Lower leg skin (tissue), 3 donors: ENCODE data around the gene GSG1L.

ENCODE experiments used
- POLR2A ChIP-seq, 2 donors: fragments of 450-650 bp; IDR thresholded peaks; one replicate each; pipeline ENCODE4 v1.6.1; 2016 to 2017; ENCODE audit warnings: antibody characterized with exemption in 2 of 2, mild to moderate bottlenecking in 1 of 2, moderate library complexity in 1 of 2
- TF ChIP-seq, protein P1 (sequence below), 3 donors: fragments of 450-650 bp; IDR thresholded peaks; one replicate each; pipeline ENCODE4 v1.5.1; 2016; ENCODE audit warnings: antibody characterized with exemption in 3 of 3, mild to moderate bottlenecking in 3 of 3, moderate library complexity in 2 of 3

DNA sequence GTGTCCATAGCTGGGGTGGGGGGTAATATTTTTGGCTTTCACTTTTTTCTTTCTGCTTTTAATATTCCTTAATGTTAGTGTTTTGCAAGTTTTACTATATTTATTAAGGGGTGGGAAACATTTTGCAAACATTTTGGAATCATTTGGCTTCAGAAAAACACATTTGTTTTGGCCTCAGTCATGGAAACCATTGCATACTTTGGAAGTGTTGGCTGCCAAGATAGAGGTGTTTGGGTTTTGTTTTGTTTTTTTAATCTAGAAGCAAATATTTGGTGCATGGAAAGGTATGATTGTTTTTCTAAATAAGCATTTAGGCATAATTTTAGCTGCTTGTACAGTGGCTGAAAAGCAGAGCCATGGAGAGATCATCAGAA lies 270.3 kb downstream of the GSG1L start:
- no peak for TF ChIP-seq POLR2A (IDR thresholded peaks at IDR 0.05)
- TF ChIP-seq, protein P1, sequence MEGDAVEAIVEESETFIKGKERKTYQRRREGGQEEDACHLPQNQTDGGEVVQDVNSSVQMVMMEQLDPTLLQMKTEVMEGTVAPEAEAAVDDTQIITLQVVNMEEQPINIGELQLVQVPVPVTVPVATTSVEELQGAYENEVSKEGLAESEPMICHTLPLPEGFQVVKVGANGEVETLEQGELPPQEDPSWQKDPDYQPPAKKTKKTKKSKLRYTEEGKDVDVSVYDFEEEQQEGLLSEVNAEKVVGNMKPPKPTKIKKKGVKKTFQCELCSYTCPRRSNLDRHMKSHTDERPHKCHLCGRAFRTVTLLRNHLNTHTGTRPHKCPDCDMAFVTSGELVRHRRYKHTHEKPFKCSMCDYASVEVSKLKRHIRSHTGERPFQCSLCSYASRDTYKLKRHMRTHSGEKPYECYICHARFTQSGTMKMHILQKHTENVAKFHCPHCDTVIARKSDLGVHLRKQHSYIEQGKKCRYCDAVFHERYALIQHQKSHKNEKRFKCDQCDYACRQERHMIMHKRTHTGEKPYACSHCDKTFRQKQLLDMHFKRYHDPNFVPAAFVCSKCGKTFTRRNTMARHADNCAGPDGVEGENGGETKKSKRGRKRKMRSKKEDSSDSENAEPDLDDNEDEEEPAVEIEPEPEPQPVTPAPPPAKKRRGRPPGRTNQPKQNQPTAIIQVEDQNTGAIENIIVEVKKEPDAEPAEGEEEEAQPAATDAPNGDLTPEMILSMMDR (IDR thresholded peaks at IDR 0.05), result no peak
